Testis (tissue), 2 donors: ENCODE results near the gene DOHH.

ENCODE experiments used
- CTCF ChIP-seq, 3 experiments: fragments of 450-650 bp in 2 of 3; fragments of 200-600 bp in 1 of 3; sonication (generic) in 1 of 3; IDR thresholded peaks; one replicate each; pipeline ENCODE4 v1.5.1; 2016 to 2019; ENCODE audit warnings: antibody characterized with exemption in 3 of 3, mild to moderate bottlenecking in 2 of 3, moderate library complexity in 1 of 3
- POLR2A ChIP-seq: fragments of 450-650 bp; IDR thresholded peaks from one replicate; pipeline ENCODE4 v1.6.1; 2017; ENCODE audit warnings: antibody characterized with exemption, mild to moderate bottlenecking, moderate library complexity

- TF ChIP-seq CTCF (IDR thresholded peaks at IDR 0.05) (no peak), POLR2A (no peak)
Observed at GRCh38 chr19:3533033-3533432, 32.6 kb upstream of the DOHH start.
